ENCODE data around the gene RAC2.
"Not testable (repeated sequence)": the region's sequence is repeated elsewhere in the genome, so short reads cannot be mapped to it uniquely, and the experiment has no call there.

RAC2 gene

DNA sequence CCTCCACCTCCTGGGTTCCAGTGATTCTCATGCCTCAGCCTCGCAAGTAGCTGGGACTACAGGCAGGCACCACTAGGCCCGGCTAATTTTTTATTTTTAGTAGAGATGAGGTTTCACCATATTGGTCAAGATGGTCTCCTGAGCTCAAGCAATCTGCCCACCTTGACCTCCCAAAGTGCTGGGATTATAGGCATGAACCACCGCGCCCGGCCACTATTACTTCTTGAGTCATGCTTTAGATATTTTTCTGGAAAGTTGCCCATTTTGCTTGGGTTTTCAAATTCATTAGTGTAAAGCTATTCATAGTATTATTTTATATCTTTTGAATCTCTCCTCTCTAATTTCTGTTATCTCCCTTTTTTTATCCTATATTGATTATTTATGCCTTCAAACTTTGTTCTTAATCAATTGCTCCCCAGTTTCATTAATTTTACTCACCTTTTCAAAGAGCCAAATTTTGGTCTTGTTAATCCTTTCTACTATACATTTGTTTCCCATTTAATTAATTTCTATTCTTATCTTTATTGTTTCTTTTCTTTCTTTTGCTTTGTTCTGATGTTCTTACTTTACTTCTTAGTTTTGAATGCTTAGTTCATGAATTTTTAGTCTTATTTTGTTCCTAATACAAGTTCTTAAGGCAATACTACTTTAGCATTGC lies 10.3 kb upstream of the RAC2 start:
- DNase-seq = peak; percentile 36

- no peak for DNase-seq
Measured at GRCh38 chr22:37253126-37253660, 9.1 kb upstream of the RAC2 start.

DNA sequence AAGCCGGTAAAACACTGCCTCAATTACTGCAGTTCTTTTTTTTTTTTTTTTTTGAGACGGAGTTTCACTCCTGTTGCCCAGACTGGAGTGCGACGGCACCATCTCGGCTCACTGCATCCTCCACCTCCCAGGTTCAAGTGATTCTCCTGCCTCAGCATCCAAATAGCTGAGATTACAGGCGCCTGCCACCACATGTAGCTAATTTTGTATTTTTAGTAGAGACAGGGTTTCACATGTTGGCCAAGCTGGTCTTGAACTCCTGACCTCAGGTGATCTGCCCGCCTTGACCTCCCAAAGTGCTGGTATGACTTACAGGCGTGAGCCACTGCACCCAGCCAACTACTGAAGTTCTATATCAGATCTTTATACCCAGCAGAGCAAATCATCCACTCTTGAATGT lies 7.8 kb upstream of the RAC2 start:
- DNase-seq = not testable (repeated sequence)

DNA sequence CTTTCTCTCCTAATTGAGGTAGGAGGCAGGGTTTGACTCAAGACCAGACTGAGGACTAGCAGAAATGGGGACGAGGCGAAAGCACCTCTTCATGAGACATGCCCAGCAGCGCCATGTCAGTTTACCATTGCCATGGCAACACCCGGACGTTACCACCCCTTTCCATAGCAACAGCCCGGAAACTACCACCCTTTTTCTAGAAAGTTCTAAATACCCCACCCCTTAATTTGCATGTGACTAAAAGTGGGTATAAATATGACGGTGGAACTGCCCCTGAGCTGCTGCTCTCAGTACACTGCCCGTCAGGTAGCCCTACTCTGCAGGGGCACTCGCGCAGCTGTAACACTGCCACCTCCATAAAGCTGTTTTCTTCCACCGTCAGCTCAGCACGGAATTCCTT lies 5.9 kb upstream of the RAC2 start:
- no peak for DNase-seq

- DNase-seq = no peak
Measured at GRCh38 chr22:37248251-37248650, 4.2 kb upstream of the RAC2 start.

GRCh38 chr22:37245740-37246139 lies 1.7 kb upstream of the RAC2 start:
- no peak for DNase-seq

- DNase-seq = no peak
Measured at GRCh38 chr22:37244922-37245722, 1.1 kb upstream of the RAC2 start.

- DNase-seq = no peak
Measured at GRCh38 chr22:37243402-37244113, 511 bp downstream of the RAC2 start.

DNA sequence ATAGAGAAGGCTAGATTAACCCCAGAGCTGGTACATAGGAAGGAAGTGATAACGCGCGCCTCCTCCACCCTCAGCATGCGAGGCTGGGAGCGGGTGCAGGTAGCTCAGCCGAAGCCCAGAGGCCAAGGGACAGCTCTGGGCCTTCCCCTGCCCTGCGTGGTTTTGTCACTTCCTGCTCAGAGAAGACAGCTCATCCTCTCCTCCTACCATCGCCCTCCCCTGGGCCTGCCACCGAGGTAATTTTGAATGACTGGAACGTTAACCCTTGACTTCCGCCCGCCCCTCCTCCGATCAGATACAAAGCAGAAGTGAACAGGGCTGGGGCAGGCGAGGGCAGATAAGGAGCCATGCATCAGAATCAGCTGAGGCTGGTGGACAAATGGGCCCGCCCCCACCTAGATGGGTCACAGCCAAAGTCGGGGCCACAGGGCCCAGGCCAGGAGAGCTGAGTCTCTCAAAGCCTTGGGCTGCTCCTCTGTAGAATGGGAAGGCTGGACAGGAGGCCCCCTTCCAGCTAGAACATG lies 1.6 kb downstream of the RAC2 start:
- peak; percentile 56 for DNase-seq

DNA sequence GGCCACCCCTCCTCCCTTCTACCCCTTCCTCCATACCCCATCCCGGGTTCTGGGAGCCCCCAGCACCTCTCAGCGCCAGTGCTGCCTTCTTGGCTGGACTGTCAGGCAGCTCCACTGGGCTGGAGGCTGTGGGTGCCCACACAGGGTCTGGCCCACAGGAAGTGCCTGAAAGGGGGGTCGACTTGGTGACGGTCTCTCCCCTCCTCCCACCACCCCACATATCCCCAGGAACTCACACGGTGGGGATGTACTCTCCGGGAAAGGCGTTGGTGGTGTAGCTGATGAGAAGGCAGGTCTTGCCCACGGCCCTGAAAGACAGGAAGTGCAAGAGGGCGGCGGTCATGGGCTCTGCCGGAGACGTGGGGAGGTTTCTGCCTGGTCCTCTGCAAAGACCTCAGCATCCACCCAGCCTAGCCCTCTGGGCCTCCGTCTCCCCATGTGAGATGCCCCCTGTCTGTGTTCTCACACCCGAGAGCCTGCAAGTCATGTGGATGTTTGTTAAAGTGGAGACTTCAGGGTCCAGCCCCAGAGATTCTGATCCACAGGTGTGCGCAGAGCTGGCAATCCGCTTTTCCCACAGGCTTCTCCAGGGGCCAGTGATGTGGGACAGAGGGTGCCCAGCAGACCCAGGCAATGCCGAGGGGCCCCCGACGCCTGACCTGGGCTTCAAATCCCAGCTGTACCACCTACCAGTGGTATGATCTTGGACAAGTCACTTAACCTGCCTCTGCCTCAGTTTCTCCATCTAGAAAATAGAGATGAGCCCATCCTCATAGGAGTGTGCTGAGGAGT lies 2.5 kb downstream of the RAC2 start:
- DNase-seq = no peak

GRCh38 chr22:37240941-37241320 lies 3.1 kb downstream of the RAC2 start:
- DNase-seq = no peak

- DNase-seq = no peak
Measured at GRCh38 chr22:37240240-37240940, 3.7 kb downstream of the RAC2 start.

DNA sequence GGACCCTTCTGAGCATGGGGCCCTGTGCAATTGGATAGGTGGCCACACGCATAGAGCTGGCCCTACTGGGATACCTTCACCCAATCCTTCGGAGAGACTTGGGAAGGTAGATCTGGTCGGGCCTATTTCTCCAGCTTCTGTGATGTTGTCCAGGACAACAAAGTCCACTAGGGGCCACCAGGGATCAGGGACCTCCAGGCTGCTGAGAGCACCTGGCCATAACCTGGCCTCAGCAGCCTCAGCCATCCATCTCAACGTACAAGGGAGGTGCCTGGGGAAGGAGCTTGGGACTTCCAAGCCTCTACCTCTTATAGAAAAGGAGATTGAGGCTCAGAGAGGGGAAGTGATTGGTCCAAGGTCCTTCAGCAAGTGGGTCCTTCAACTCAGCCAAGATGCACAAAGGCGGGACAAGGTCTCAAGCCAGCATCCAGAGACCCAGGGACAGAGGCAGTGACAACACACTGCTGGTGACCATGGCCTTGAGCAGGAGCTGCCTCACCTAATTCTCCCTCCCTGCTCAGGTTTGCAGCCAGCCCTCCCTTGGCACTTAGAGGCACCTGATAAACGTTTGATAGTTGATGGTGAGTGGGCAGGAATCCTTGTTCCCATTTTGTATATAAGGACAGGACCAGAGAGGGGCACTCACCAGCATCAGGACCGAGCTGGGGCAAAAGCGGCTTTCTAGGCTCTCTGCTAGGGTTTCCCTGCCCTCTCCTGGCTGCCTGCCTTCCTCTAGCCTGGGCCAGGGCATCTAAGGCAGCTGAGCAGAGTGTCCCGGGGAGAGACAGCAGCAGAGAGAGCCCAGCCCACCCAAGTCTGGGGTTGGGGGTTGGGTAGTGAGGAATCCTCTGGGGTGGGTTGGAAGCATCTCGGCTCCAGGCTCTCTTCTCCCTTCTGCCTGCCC lies 4.5 kb downstream of the RAC2 start:
- DNase-seq = no peak

GRCh38 chr22:37237371-37238268 lies 6.4 kb downstream of the RAC2 start:
- DNase-seq = peak; percentile 9

DNA sequence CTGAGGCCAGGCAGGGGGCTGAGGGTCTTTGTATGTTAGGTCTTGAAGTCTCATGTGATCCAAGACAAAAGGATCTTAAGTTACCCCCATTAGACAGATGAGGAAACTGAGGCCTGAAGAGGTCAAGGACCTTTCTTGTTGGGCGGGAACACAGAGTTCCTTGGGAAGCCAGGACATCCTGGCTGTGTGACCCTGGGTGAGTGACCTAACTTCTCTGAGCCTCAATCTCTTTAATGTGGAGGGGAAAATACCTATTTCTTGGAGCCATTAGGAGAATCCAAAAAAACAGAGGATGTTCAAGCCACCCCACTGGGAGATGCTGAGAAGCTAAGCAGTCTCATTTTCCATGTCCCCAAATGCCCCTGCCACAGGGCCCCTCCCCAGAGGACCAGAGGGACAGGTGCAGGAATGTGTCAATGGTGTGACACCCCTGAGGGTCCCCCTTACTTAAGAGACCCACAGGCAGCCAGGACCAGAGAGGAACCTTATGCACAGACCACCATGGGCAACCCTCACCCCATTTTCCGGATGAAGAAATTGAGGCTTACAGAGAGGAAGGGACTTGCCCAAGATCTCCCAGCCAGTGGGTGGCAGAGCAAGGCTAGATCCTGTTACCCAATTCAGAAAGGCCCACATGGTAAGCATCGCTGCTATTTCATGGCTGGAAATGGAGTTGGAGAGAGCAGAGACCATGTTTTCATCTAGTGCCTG lies 8.0 kb downstream of the RAC2 start:
- no peak for DNase-seq

DNA sequence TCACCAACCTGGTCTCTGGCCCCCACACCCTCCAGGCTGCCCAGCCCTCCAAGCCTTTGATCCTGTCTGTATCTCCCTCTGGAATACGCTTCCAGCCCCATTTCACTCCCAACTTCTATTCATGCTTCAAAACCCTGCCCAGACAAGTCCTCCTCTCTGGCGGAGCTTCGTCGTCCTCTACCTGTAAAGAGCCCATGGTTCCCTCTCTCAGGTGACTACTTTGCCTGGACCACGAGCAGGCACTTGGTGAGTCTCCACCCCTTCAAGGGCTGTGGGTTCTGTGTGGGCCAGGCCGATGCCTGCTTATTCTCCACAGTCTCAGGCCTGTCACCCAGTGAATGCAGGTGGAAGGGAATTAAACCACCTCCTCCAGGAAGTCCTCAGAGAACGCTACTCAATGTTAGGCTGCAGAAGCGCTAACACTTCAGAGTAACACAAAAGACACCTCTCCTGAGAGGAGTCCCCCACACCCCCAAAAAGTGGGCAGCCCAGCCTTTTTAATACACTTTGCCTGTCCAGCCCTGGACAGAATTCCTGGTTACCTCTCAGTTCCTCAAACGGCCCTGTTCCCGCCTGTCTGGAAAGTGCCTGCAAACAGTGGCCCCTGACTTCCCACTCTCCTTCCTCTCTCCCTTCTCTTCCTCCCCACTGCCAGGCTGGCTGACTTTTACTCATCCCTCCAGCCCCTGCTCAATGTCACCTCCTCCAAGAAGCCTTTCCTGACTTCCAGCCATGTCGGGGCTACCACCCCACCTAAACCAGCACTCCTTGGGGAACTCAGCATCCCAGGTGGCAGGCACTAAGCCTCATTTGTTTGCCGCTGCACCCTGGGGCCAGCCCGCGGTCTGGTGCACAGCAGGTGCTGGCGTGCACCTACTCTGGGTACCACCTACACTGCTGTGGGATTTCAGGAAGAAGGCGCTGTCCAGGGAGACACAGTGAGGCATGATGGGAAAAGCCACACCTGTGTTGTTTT lies 9.0 kb downstream of the RAC2 start:
- DNase-seq = no peak

DNA sequence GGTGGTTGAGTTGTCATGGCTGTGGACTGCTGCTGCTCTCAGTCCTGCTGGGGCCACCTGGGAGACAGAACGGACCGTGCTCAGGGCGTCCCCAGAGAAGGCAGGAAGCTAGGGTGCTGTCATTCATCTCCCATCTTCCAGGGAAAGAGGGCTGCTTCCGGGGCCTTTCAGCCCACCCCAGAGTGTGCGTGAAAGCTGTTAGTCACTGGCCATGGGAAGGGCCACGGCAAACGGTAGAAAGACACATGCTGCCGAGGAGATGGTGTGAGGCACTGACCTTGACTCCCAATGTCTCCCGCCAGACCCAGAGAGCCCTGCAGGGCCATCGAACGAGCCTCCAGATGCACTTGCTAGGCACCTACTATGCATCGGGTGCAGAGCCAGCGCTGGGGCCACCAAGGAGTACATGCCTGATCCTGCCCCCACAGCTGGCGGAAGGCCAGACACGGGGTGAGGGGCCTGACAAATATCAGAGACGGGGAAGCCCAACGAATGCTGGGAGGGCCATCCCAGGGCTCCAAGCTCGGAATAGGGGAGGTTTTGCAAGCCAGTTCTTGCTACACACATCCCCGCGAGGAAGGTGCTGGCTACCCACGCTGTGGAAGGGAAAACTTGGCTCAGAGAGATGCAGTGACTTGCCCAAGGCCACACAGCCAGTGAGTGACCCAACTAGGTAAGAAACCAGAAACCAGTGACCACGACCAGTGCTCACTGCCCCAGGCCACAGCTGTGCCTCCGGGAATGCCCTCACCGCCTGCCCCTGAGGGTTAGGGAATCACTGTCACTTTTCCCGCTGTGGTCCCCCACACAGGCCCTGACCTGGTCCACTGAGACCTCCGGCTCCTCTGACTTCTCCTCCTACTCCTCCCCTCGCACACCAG lies 10.1 kb downstream of the RAC2 start:
- no peak for DNase-seq
